Right atrium auricular region (tissue), 2 donors: ENCODE results near the gene SETD2. TPM values are rescaled to one million over a fixed set of nuclear protein-coding genes. Genes with fewer than 3 reads are reported as not detected.

Experiments
- DNase-seq: peaks from one replicate; pipeline ENCODE4 v3.0.0-alpha.2; 2019; ENCODE audit warnings: low spot score
- H3K27ac ChIP-seq, 2 donors: fragments of 200-600 bp; sonication (generic); 1 replicate in 1 of 2; 2 replicates in 1 of 2; pipeline ENCODE4 v1.5.1; 2016 to 2019
- H3K27me3 ChIP-seq, 2 donors: fragments of 200-600 bp; sonication (generic); one replicate each; pipeline versions ENCODE4 v1.5.1 to v1.6.0; 2017 to 2019
- H3K36me3 ChIP-seq: fragments of 200-600 bp; sonication (generic); one replicate; pipeline ENCODE4 v1.5.1; 2016
- H3K4me1 ChIP-seq, 2 donors: fragments of 200-600 bp; sonication (generic); one replicate each; pipeline versions ENCODE4 v1.5.1 to v1.6.0; 2017 to 2019
- H3K4me3 ChIP-seq, 2 donors: fragments of 200-600 bp; sonication (generic); 1 replicate in 1 of 2; 2 replicates in 1 of 2; pipeline ENCODE4 v1.5.1; 2017 to 2019; ENCODE audit warnings: mild to moderate bottlenecking in 1 of 2, moderate library complexity in 1 of 2
- H3K9me3 ChIP-seq, 2 donors: fragments of 200-600 bp; sonication (generic); one replicate each; pipeline ENCODE4 v1.5.1; 2019
- CTCF ChIP-seq, 2 donors: fragments of 200-600 bp; sonication (generic); IDR thresholded peaks; one replicate each; pipeline ENCODE4 v1.5.1; 2019; ENCODE audit warnings: antibody characterized with exemption in 2 of 2
- total RNA-seq, 2 donors: library from RNA; depleted of rRNA; stranded (reverse); fragments of >200 nt; gene quantifications; one replicate each; pipeline ENCODE4 v1.1.0, GENCODE V29; 2016

Gene SETD2
- total RNA-seq, 2 donors from 2014 or later = 26.8 to 34.2 TPM

- Histone ChIP-seq H3K27me3 (no peaks in the 10 kb centered on the region), H3K36me3 (peaks cover 6% of the 10 kb centered on the region), H3K9me3 (no peaks in the 10 kb centered on the region), H3K4me3 (no peak overlapping the region), H3K4me1 (peaks cover 0 to 17% of the 10 kb centered on the region in 2 donors), H3K27ac (no peak overlapping the region)
- TF ChIP-seq CTCF (IDR thresholded peaks at IDR 0.05) = no peak
- no peak for DNase-seq
These were observed 152.5 kb downstream of the SETD2 start for GRCh38 chr3:47011371-47011770.

GRCh38 chr3:47010910-47011309 lies 153.0 kb downstream of the SETD2 start:
- DNase-seq = no peak
- Histone ChIP-seq H3K4me3 (no peak overlapping the region), H3K4me1 (peaks cover 0 to 17% of the 10 kb centered on the region in 2 donors), H3K9me3 (no peaks in the 10 kb centered on the region), H3K36me3 (peaks cover 4% of the 10 kb centered on the region), H3K27me3 (no peaks in the 10 kb centered on the region), H3K27ac (no peak overlapping the region)
- TF ChIP-seq CTCF (IDR thresholded peaks at IDR 0.05) = no peak

- no peaks in the 10 kb centered on the region for H3K9me3 ChIP-seq
- H3K27ac ChIP-seq = peak overlapping the region; percentile 82 to 92
- H3K4me1 ChIP-seq = peaks cover 0 to 17% of the 10 kb centered on the region in 2 donors
- peak overlapping the region; percentile 57 to 62 for H3K4me3 ChIP-seq
- DNase-seq = no peak
- TF ChIP-seq CTCF (IDR thresholded peaks at IDR 0.05) = no peak
- H3K36me3 ChIP-seq = peaks cover 4% of the 10 kb centered on the region
- H3K27me3 ChIP-seq = no peaks in the 10 kb centered on the region
These were observed 153.7 kb downstream of the SETD2 start for GRCh38 chr3:47010111-47010712.

GRCh38 chr3:47009225-47010110 lies 154.4 kb downstream of the SETD2 start:
- H3K9me3 ChIP-seq = no peaks in the 10 kb centered on the region
- peak; percentile 90 for DNase-seq
- TF ChIP-seq CTCF (IDR thresholded peaks at IDR 0.05) = peak in 1 of 2 donors; percentile 14
- no peaks in the 10 kb centered on the region for H3K27me3 ChIP-seq
- H3K27ac ChIP-seq = peak overlapping the region; percentile 82 to 92
- peaks cover 0 to 17% of the 10 kb centered on the region in 2 donors for H3K4me1 ChIP-seq
- peak overlapping the region; percentile 57 to 62 for H3K4me3 ChIP-seq
- peaks cover 6% of the 10 kb centered on the region for H3K36me3 ChIP-seq

GRCh38 chr3:47008851-47009224 lies 155.1 kb downstream of the SETD2 start:
- no peak for DNase-seq
- Histone ChIP-seq H3K36me3 (peaks cover 9% of the 10 kb centered on the region), H3K27ac (peak overlapping the region; percentile 82 to 92), H3K4me1 (peaks cover 0 to 17% of the 10 kb centered on the region in 2 donors), H3K9me3 (no peaks in the 10 kb centered on the region), H3K4me3 (peak overlapping the region; percentile 57 to 62), H3K27me3 (no peaks in the 10 kb centered on the region)
- no peak for TF ChIP-seq CTCF (IDR thresholded peaks at IDR 0.05)
